NCI-H345 treated with DMSO at 0.1 percent for 48 hours (cell line): Measurements from ENCODE around the gene SDK1.

Experiments
- DNase-seq: peaks from one replicate; lab custom pipeline; 2025; ENCODE audit not compliant: unreplicated experiment; lab: John Stamatoyannopoulos, UW

The SDK1 gene

GRCh38 chr7:4166340-4166739 lies 865.3 kb downstream of the SDK1 start:
- no peak for DNase-seq

- DNase-seq: no peak
Observed at GRCh38 chr7:4166807-4167206, 865.8 kb downstream of the SDK1 start.

GRCh38 chr7:4167385-4167910 lies 866.4 kb downstream of the SDK1 start:
- no peak for DNase-seq

- no peak for DNase-seq
Observed at GRCh38 chr7:4168041-4168440, 867.0 kb downstream of the SDK1 start.

- DNase-seq: no peak
Observed at GRCh38 chr7:4168541-4168940, 867.5 kb downstream of the SDK1 start.

GRCh38 chr7:4169455-4169854 lies 868.4 kb downstream of the SDK1 start:
- no peak for DNase-seq

- no peak for DNase-seq
Observed at GRCh38 chr7:4170997-4171786, 870.1 kb downstream of the SDK1 start.

GRCh38 chr7:4172883-4173282 lies 871.8 kb downstream of the SDK1 start:
- DNase-seq: no peak

GRCh38 chr7:4173615-4174014 lies 872.6 kb downstream of the SDK1 start:
- DNase-seq: no peak

- DNase-seq: no peak
Observed at GRCh38 chr7:4174016-4174415, 873.0 kb downstream of the SDK1 start.

- DNase-seq: no peak
Observed at GRCh38 chr7:4174451-4174850, 873.4 kb downstream of the SDK1 start.

- no peak for DNase-seq
Observed at GRCh38 chr7:4174884-4175283, 873.8 kb downstream of the SDK1 start.

GRCh38 chr7:4175346-4175973 lies 874.4 kb downstream of the SDK1 start:
- DNase-seq: no peak

GRCh38 chr7:4177001-4177400 lies 875.9 kb downstream of the SDK1 start:
- DNase-seq: no peak

- DNase-seq: no peak
Observed at GRCh38 chr7:4178416-4178815, 877.4 kb downstream of the SDK1 start.

GRCh38 chr7:4178916-4179687 lies 878.0 kb downstream of the SDK1 start:
- no peak for DNase-seq

GRCh38 chr7:4179688-4180380 lies 878.8 kb downstream of the SDK1 start:
- no peak for DNase-seq

- no peak for DNase-seq
Observed at GRCh38 chr7:4181446-4181845, 880.4 kb downstream of the SDK1 start.

- no peak for DNase-seq
Observed at GRCh38 chr7:4182605-4183300, 881.7 kb downstream of the SDK1 start.

GRCh38 chr7:4184653-4185052 lies 883.6 kb downstream of the SDK1 start:
- DNase-seq: no peak

- no peak for DNase-seq
Observed at GRCh38 chr7:4185136-4185535, 884.1 kb downstream of the SDK1 start.
